Esophagus squamous epithelium (tissue), 4 donors: Measurements from ENCODE around the gene CNKSR3.

Experiments used
- POLR2A ChIP-seq, 4 donors: fragments of 450-650 bp; IDR thresholded peaks; one replicate each; pipeline ENCODE4 v1.6.1; 2017; ENCODE audit warnings: antibody characterized with exemption in 4 of 4, mild to moderate bottlenecking in 4 of 4, moderate library complexity in 3 of 4
- TF ChIP-seq, protein P1 (sequence below), 6 experiments: fragments of 450-650 bp in 4 of 6; fragments of 200-600 bp in 2 of 6; sonication (generic) in 2 of 6; IDR thresholded peaks; one replicate each; pipeline ENCODE4 v1.5.1; 2016 to 2019; ENCODE audit warnings: antibody characterized with exemption in 6 of 6, mild to moderate bottlenecking in 4 of 6, moderate library complexity in 4 of 6

DNA sequence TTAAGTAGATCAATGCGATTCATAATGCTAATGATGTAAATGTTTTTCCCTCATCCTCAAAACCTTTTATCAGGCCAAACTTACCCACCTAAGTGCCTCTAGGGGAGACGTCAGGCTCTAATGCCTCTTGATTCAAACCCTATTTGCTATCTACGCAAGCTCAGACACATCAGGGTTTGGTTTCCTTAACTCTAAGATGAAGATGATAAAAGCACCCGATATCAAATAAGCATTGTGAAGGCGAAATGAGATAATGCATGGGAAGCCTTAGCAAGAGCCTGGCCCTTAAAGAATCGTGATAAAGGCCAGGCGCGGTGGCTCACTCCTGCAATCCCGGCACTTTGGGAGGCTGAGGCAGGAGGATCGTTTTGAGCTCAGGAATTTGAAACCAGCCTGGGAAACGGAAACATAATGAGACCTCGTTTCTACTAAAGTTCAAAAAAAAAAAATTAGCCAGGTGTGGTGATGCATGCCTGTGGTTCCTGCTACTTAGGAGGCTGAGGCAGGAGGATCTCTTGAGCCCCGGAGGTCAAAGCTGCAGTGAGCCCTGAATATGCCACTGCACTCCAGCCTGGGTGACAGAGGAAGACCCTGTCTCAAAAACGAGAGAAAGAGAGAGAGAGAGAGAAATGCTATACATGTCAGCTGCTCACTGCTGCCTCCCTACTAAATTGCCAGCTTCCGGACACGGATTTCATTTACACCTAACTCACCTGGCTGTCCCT lies 13.5 kb downstream of the CNKSR3 start:
- TF ChIP-seq POLR2A (IDR thresholded peaks at IDR 0.05): no peak
- TF ChIP-seq, protein P1, sequence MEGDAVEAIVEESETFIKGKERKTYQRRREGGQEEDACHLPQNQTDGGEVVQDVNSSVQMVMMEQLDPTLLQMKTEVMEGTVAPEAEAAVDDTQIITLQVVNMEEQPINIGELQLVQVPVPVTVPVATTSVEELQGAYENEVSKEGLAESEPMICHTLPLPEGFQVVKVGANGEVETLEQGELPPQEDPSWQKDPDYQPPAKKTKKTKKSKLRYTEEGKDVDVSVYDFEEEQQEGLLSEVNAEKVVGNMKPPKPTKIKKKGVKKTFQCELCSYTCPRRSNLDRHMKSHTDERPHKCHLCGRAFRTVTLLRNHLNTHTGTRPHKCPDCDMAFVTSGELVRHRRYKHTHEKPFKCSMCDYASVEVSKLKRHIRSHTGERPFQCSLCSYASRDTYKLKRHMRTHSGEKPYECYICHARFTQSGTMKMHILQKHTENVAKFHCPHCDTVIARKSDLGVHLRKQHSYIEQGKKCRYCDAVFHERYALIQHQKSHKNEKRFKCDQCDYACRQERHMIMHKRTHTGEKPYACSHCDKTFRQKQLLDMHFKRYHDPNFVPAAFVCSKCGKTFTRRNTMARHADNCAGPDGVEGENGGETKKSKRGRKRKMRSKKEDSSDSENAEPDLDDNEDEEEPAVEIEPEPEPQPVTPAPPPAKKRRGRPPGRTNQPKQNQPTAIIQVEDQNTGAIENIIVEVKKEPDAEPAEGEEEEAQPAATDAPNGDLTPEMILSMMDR (IDR thresholded peaks at IDR 0.05): no peak
